ENCODE measurements around the gene LMAN2. TPM values are rescaled to one million over a fixed set of nuclear protein-coding genes. Genes with fewer than 3 reads are reported as not detected.

LMAN2 gene
- total RNA-seq, 1 donor from 2014 or later = 103 TPM

- Histone ChIP-seq H4K20me1 (ENCODE audit: insufficient read depth, low read length) (no peaks in the 10 kb centered on the region), H3K4me3 (ENCODE audit: insufficient read depth, low read depth, low read length) (peak overlapping the region; percentile 61), H3K27me3 (ENCODE audit: insufficient read depth, low read length) (peaks cover 7% of the 10 kb centered on the region), H3K4me2 (ENCODE audit: low read length) (peak overlapping the region; percentile 90), H3K79me2 (ENCODE audit: insufficient read depth, low read length) (no peaks in the 10 kb centered on the region), H3K4me1 (ENCODE audit: insufficient read depth, low read length) (peaks cover 18% of the 10 kb centered on the region), H2AFZ (ENCODE audit: low read depth, low read length) (peak overlapping the region; percentile 87), H3K9me3 (ENCODE audit: insufficient read depth, low read depth, low read length) (no peaks in the 10 kb centered on the region), H3K27ac (ENCODE audit: low read depth, low read length) (no peak overlapping the region), H3K36me3 (ENCODE audit: insufficient read depth, low read length) (no peaks in the 10 kb centered on the region), H3K9ac (ENCODE audit: low read length) (peak overlapping the region; percentile 80)
- Mint-ChIP-seq H3K36me3 (ENCODE audit: low read depth, unreplicated experiment) (peaks cover 13% of the 10 kb centered on the region), H3K27me3 (ENCODE audit: low read depth, unreplicated experiment) (peaks cover 17% of the 10 kb centered on the region), H3K9me3 (ENCODE audit: unreplicated experiment) (peaks cover 3% of the 10 kb centered on the region), H3K4me1 (ENCODE audit: low read depth, unreplicated experiment) (peaks cover 5% of the 10 kb centered on the region), H3K27ac (ENCODE audit: unreplicated experiment) (no peak overlapping the region), H3K4me3 (ENCODE audit: unreplicated experiment) (peak overlapping the region; percentile 78)
- FAIRE-seq (no peak), DNase-seq (ENCODE audit: low read depth) (no peak)
- TF ChIP-seq CTCF (IDR thresholded peaks at IDR 0.05; ENCODE audit: insufficient read depth, low read depth, low read length) (no peak), EZH2 (IDR thresholded peaks at IDR 0.05; ENCODE audit: insufficient read depth, low read length) (no peak)
Observed at GRCh38 chr5:177371120-177372033, 19.9 kb upstream of the LMAN2 start.

GRCh38 chr5:177370488-177371119 is 19.1 kb upstream of the LMAN2 start:
- Mint-ChIP-seq H3K27ac (ENCODE audit: unreplicated experiment) (no peak overlapping the region), H3K36me3 (ENCODE audit: low read depth, unreplicated experiment) (peaks cover 14% of the 10 kb centered on the region), H3K27me3 (ENCODE audit: low read depth, unreplicated experiment) (peaks cover 17% of the 10 kb centered on the region), H3K4me1 (ENCODE audit: low read depth, unreplicated experiment) (peaks cover 6% of the 10 kb centered on the region), H3K9me3 (ENCODE audit: unreplicated experiment) (peaks cover 3% of the 10 kb centered on the region), H3K4me3 (ENCODE audit: unreplicated experiment) (peak overlapping the region; percentile 40)
- Histone ChIP-seq H3K27me3 (ENCODE audit: insufficient read depth, low read length) (peaks cover 7% of the 10 kb centered on the region), H3K9ac (ENCODE audit: low read length) (peak overlapping the region; percentile 80), H4K20me1 (ENCODE audit: insufficient read depth, low read length) (no peaks in the 10 kb centered on the region), H2AFZ (ENCODE audit: low read depth, low read length) (peak overlapping the region; percentile 87), H3K9me3 (ENCODE audit: insufficient read depth, low read depth, low read length) (no peaks in the 10 kb centered on the region), H3K4me2 (ENCODE audit: low read length) (peak overlapping the region; percentile 90), H3K79me2 (ENCODE audit: insufficient read depth, low read length) (no peaks in the 10 kb centered on the region), H3K36me3 (ENCODE audit: insufficient read depth, low read length) (no peaks in the 10 kb centered on the region), H3K4me3 (ENCODE audit: insufficient read depth, low read depth, low read length) (no peak overlapping the region), H3K4me1 (ENCODE audit: insufficient read depth, low read length) (peaks cover 18% of the 10 kb centered on the region), H3K27ac (ENCODE audit: low read depth, low read length) (no peak overlapping the region)
- TF ChIP-seq EZH2 (IDR thresholded peaks at IDR 0.05; ENCODE audit: insufficient read depth, low read length) = no peak
- peak; percentile 22 for TF ChIP-seq CTCF (IDR thresholded peaks at IDR 0.05; ENCODE audit: insufficient read depth, low read depth, low read length)
- FAIRE-seq (no peak), DNase-seq (ENCODE audit: low read depth) (peak; percentile 76)

Measured in astrocyte (in vitro differentiated cells and primary cell).